HG03520 (cell line): ENCODE data around the gene MSH5.

ENCODE experiments used
- ATAC-seq: cut with Tn5 transposase; IDR thresholded peaks from one replicate; pipeline ENCODE4 v1.9.1; 2021; ENCODE audit warnings: mild to moderate bottlenecking, moderate library complexity; ENCODE audit not compliant: unreplicated experiment

MSH5 gene

GRCh38 chr6:31728767-31729514 is 10.9 kb upstream of the MSH5 start, which contains the start of gene DDAH2:
DDAH2 (minus strand) TSS chr6:31729299; CDS start chr6:31729161, 138 bp downstream.
- ATAC-seq = no peak

GRCh38 chr6:31729515-31729978 is 10.3 kb upstream of the MSH5 start:
- ATAC-seq = peak; percentile 42

GRCh38 chr6:31729979-31730630 is 9.7 kb upstream of the MSH5 start:
- peak; percentile 17 for ATAC-seq

GRCh38 chr6:31730631-31731086 is 9.1 kb upstream of the MSH5 start:
- no peak for ATAC-seq

- ATAC-seq = no peak
Measured at GRCh38 chr6:31732029-31732428, 7.8 kb upstream of the MSH5 start.

- ATAC-seq = no peak
Measured at GRCh38 chr6:31733734-31734133, 6.1 kb upstream of the MSH5 start.

GRCh38 chr6:31734247-31734820 is 5.5 kb upstream of the MSH5 start:
- no peak for ATAC-seq

GRCh38 chr6:31734821-31735406 is 4.9 kb upstream of the MSH5 start:
- no peak for ATAC-seq

GRCh38 chr6:31736021-31736767 is 3.6 kb upstream of the MSH5 start, which contains the start of gene CLIC1:
CLIC1 (minus strand) TSS chr6:31736530; CDS start chr6:31736300, 230 bp downstream.
- no peak for ATAC-seq

- no peak for ATAC-seq
Measured at GRCh38 chr6:31736768-31737314, 3.0 kb upstream of the MSH5 start.

GRCh38 chr6:31737315-31737990 is 2.4 kb upstream of the MSH5 start:
- no peak for ATAC-seq

- no peak for ATAC-seq
Measured at GRCh38 chr6:31737991-31738979, 1.5 kb upstream of the MSH5 start.

GRCh38 chr6:31740397-31741223 is 805 bp downstream of the MSH5 start:
- no peak for ATAC-seq

GRCh38 chr6:31741815-31742214 is 2.0 kb downstream of the MSH5 start:
- ATAC-seq = no peak

GRCh38 chr6:31742894-31743293 is 3.1 kb downstream of the MSH5 start:
- no peak for ATAC-seq

- no peak for ATAC-seq
Measured at GRCh38 chr6:31744422-31744821, 4.6 kb downstream of the MSH5 start.

- no peak for ATAC-seq
Measured at GRCh38 chr6:31749301-31750036, 9.7 kb downstream of the MSH5 start.
